GM12878 (cell line): ENCODE measurements around the gene DCAF12.

Experiments
- CTCF ChIP-seq, 3 experiments: IDR thresholded peaks in 2 of 3; conservative IDR thresholded peaks in 1 of 3; 2 replicates each; pipeline ENCODE4 v1.5.1; 2011; ENCODE audit warnings: low read depth in 3 of 3, low read length in 3 of 3, mild to moderate bottlenecking in 3 of 3, control low read depth in 2 of 3, moderate library complexity in 2 of 3, inconsistent platforms in 1 of 3, mixed read lengths in 1 of 3; ENCODE audit not compliant: control insufficient read depth in 2 of 3, insufficient read depth in 1 of 3; ENCODE audit errors: extremely low read depth in 1 of 3
- EED ChIP-seq: sonication (generic); IDR thresholded peaks from 2 replicates; pipeline ENCODE4 v1.6.1; 2016; ENCODE audit warnings: antibody characterized with exemption, low read depth
- MAX ChIP-seq: IDR thresholded peaks from 2 replicates; pipeline ENCODE4 v1.6.1; 2012; ENCODE audit warnings: low read depth, low read length, improper control_type of control experiment
- MEF2A ChIP-seq: IDR thresholded peaks from 2 replicates; pipeline ENCODE4 v1.6.1; 2011; ENCODE audit warnings: low read depth, mild to moderate bottlenecking, low read length, moderate library complexity; ENCODE audit not compliant: insufficient read depth
- NR2C2 ChIP-seq: IDR thresholded peaks from 2 replicates; pipeline ENCODE4 v1.6.1; 2011; ENCODE audit warnings: borderline replicate concordance, low read depth; ENCODE audit not compliant: control insufficient read depth, insufficient read length

- no peak for TF ChIP-seq CTCF (IDR thresholded peaks at IDR 0.05 in 2 of 3, conservative IDR thresholded peaks at IDR 0.05 in 1 of 3; ENCODE audit: control insufficient read depth in 2 of 3, extremely low read depth in 1 of 3, insufficient read depth in 1 of 3, low read depth in 3 of 3, low read length in 3 of 3)
- no peak for TF ChIP-seq MAX
- TF ChIP-seq MEF2A = no peak
- TF ChIP-seq NR2C2 = no peak
- no peak for TF ChIP-seq EED
These were observed 29.7 kb downstream of the DCAF12 start for GRCh38 chr9:34096751-34097150.
